Tibial nerve (tissue), 4 donors: ENCODE measurements around the gene CCDC88C. TPM values are rescaled to one million over a fixed set of nuclear protein-coding genes. Genes with fewer than 3 reads are reported as not detected.

Source experiments
- DNase-seq, 2 donors: peaks; one replicate each; pipeline ENCODE4 v3.0.0-alpha.2; 2019; ENCODE audit warnings: low spot score in 2 of 2
- H3K27ac ChIP-seq, 4 donors: fragments of 200-600 bp; sonication (generic) in 3 of 4; one replicate each; pipeline ENCODE4 v1.5.1; 2017 to 2019; ENCODE audit warnings: mild to moderate bottlenecking in 1 of 4
- H3K27me3 ChIP-seq, 2 donors: fragments of 200-600 bp; sonication (generic) in 1 of 2; one replicate each; pipeline versions ENCODE4 v1.5.1 to v1.6.0; 2017 to 2019
- H3K36me3 ChIP-seq, 3 donors: fragments of 200-600 bp; sonication (generic); one replicate each; pipeline ENCODE4 v1.5.1; 2018 to 2019
- H3K4me1 ChIP-seq, 4 donors: fragments of 200-600 bp; sonication (generic) in 3 of 4; one replicate each; pipeline ENCODE4 v1.5.1; 2017 to 2019
- H3K4me3 ChIP-seq, 4 donors: fragments of 200-600 bp; sonication (generic) in 3 of 4; one replicate each; pipeline ENCODE4 v1.5.1; 2017 to 2019; ENCODE audit warnings: mild to moderate bottlenecking in 1 of 4, moderate library complexity in 1 of 4
- H3K9me3 ChIP-seq, 4 donors: fragments of 200-600 bp; sonication (generic) in 3 of 4; one replicate each; pipeline ENCODE4 v1.5.1; 2017 to 2019
- CTCF ChIP-seq, 5 experiments: fragments of 200-600 bp in 3 of 5; fragments of 450-650 bp in 2 of 5; sonication (generic) in 3 of 5; IDR thresholded peaks; one replicate each; pipeline ENCODE4 v1.5.1; 2016 to 2019; ENCODE audit warnings: antibody characterized with exemption in 5 of 5, mild to moderate bottlenecking in 3 of 5, moderate library complexity in 2 of 5
- EP300 ChIP-seq, 2 donors: sonication (generic); formaldehyde crosslinking; IDR thresholded peaks; one replicate each; pipeline ENCODE4 v1.6.1; 2017; ENCODE audit warnings: antibody characterized with exemption in 2 of 2, mild to moderate bottlenecking in 1 of 2
- POLR2A ChIP-seq, 2 donors: fragments of 450-650 bp; IDR thresholded peaks; one replicate each; pipeline ENCODE4 v1.6.1; 2017; ENCODE audit warnings: antibody characterized with exemption in 2 of 2, mild to moderate bottlenecking in 2 of 2, moderate library complexity in 2 of 2
- WGBS, 2 donors: methylation state at CpG; one replicate each; pipeline ENCODE4 v1.1.5; 2018; 5-methylcytosine and 5-hydroxymethylcytosine counted together
- total RNA-seq, 4 donors: library from RNA; depleted of rRNA; stranded (reverse); fragments of >200 nt; gene quantifications; one replicate each; pipeline ENCODE4 v1.1.0, GENCODE V29; 2016

CCDC88C gene
- total RNA-seq, 4 donors from 2014 or later = 3.6 to 12.6 (median 6.8) TPM

- TF ChIP-seq CTCF (IDR thresholded peaks at IDR 0.05) (no peak), EP300 (IDR thresholded peaks at IDR 0.05) (no peak), POLR2A (IDR thresholded peaks at IDR 0.05) (no peak)
- Histone ChIP-seq H3K27ac (no peak overlapping the region), H3K4me3 (no peak overlapping the region), H3K36me3 (no peaks in the 10 kb centered on the region), H3K4me1 (peaks cover 0 to 39% (median 16%) of the 10 kb centered on the region in 4 donors), H3K9me3 (no peaks in the 10 kb centered on the region), H3K27me3 (no peaks in the 10 kb centered on the region)
- WGBS, 2 donors = 62 to 63% methylated on average over 15 of the region's 15 CpGs
- DNase-seq = no peak
Observed at GRCh38 chr14:91377700-91378652, 39.6 kb downstream of the CCDC88C start.

DNA sequence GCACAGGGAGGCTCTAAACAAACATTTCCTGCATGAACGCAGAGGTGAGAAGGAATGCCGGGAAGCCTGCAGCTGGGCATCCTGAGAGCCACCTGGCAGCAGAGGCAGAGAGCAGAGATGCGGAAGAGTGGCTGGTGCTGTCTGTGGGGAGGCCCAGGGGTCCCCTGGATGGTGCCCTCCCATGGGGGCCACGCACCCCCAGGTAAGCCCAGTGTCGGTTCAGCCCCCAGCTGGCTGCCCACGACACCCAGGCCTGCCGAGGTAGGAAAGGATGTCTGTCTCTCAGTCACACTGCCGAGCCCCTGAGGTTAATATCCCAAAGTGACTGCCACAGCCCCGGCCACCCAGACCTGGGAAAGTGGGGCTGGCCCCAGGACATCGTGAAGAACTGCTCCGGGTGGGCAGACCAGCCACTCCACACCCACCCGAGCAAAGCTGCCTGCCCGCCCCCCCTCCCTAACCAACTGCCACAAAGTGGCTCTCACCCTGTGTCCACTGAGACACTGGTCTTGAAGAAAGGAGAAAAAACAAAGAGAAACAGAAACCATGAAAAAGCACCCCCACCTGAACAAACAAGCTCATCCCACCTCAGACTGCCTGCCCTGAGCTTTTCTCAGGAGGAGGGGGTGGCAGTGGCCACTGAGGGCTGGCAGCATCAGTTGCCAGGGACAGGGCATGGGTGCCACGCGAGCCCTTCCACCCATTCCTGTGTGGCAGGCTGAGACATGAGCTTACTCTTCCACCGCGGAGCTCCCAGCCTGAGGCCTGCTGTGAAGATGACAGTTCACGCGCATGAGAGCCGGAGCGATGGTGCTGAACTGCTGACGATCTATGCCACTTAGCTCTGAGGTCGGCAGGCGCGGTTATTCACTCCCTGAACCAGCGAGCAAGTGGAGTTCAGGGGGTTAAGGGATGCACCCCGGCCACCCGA is 40.8 kb downstream of the CCDC88C start:
- Histone ChIP-seq H3K27me3 (no peaks in the 10 kb centered on the region), H3K27ac (no peak overlapping the region), H3K4me1 (peaks cover 0 to 42% (median 16%) of the 10 kb centered on the region in 4 donors), H3K9me3 (no peaks in the 10 kb centered on the region), H3K36me3 (no peaks in the 10 kb centered on the region), H3K4me3 (no peak overlapping the region)
- TF ChIP-seq EP300 (IDR thresholded peaks at IDR 0.05) (no peak), POLR2A (IDR thresholded peaks at IDR 0.05) (no peak), CTCF (IDR thresholded peaks at IDR 0.05) (no peak)
- WGBS, 2 donors = 77 to 83% methylated on average over 21 of the region's 28 CpGs
- DNase-seq = no peak

GRCh38 chr14:91375720-91376452 is 41.7 kb downstream of the CCDC88C start:
- Histone ChIP-seq H3K9me3 (no peaks in the 10 kb centered on the region), H3K27me3 (no peaks in the 10 kb centered on the region), H3K4me3 (no peak overlapping the region), H3K27ac (no peak overlapping the region), H3K4me1 (peaks cover 0 to 45% (median 16%) of the 10 kb centered on the region in 4 donors), H3K36me3 (no peaks in the 10 kb centered on the region)
- TF ChIP-seq CTCF (IDR thresholded peaks at IDR 0.05) (no peak), EP300 (IDR thresholded peaks at IDR 0.05) (no peak), POLR2A (IDR thresholded peaks at IDR 0.05) (no peak)
- 89 to 90% methylated on average over 22 to 25 of the region's 25 CpGs for WGBS, 2 donors
- no peak for DNase-seq

DNA sequence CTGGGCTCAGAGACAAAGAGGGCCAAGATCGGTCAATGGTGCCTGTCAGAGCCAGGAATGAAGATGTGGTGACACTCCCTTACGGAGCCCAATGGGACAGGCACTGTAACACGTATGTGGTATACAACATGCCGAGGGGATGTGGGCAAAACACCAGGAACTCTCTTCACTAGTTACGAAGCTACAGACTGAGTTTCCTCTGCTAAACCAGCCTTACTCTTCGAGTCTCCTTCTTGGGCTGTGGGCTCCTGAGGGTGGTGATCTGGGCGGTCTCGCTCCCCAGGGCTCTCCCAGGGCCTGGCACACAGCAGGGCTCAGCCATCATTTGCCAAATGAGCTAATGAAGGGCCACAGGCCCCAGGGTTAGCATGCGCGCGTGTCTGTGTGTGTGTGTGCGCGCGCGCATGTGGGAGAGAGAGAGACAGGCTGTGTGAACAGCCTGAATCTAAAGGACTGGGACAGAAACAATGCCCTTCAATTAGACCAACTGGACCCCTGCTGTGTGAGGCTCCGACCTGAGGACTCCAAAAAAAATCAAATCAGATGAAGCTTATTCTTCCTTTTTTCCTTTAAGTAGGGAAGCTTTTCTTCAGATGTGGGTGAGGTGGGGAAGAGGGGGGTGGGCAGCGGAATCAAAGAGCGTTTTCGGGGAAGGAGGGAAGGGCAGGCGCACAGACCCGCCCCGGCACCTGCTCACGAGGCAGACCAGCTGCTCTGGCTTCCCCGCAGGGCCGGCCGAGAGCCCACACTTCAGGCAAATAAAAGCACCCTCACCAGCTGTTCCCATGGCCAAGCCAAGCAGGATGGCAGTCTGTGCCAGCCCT is 42.5 kb downstream of the CCDC88C start:
- Histone ChIP-seq H3K36me3 (no peaks in the 10 kb centered on the region), H3K4me3 (no peak overlapping the region), H3K27me3 (no peaks in the 10 kb centered on the region), H3K4me1 (peaks cover 0 to 50% (median 18%) of the 10 kb centered on the region in 4 donors), H3K27ac (no peak overlapping the region), H3K9me3 (no peaks in the 10 kb centered on the region)
- TF ChIP-seq POLR2A (IDR thresholded peaks at IDR 0.05) = no peak
- no peak for TF ChIP-seq CTCF (IDR thresholded peaks at IDR 0.05)
- no peak for TF ChIP-seq EP300 (IDR thresholded peaks at IDR 0.05)
- no peak for DNase-seq
- WGBS, 2 donors = 86 to 88% methylated on average over 24 to 26 of the region's 26 CpGs
